HEK293 (cell line): ENCODE measurements around the gene PLCB1.

Source experiments
- CTCF ChIA-PET: fragments of 350-600 bp; formaldehyde crosslinking; extraction: SDS; loops from one replicate; lab custom pipeline; 2021; ENCODE audit warnings: antibody characterized with exemption; lab: Yijun Ruan, JAX
- POLR2A ChIA-PET: fragments of 300-600 bp; formaldehyde crosslinking; extraction: SDS; loops from one replicate; lab custom pipeline; 2020; ENCODE audit warnings: antibody characterized with exemption, inconsistent platforms; lab: Yijun Ruan, JAX
- H3K27ac ChIP-seq: fragments of 200-500 bp; sonication (Bioruptor generic); 2 replicates; pipeline ENCODE4 v1.5.1; 2014; ENCODE audit warnings: low read depth, low read length, control low read depth, inconsistent platforms; ENCODE audit errors: extremely low read depth
- H3K36me3 ChIP-seq, 2 experiments: fragments of 200-500 bp in 1 of 2; sonication (Bioruptor generic) in 1 of 2; 1 replicate in 1 of 2; 2 replicates in 1 of 2; pipeline ENCODE4 v1.5.1; 2014 to 2017; ENCODE audit warnings: inconsistent platforms in 2 of 2, low read length in 2 of 2; ENCODE audit not compliant: control insufficient read depth in 2 of 2, insufficient read depth in 1 of 2
- H3K4me1 ChIP-seq: fragments of 200-500 bp; sonication (Bioruptor generic); 2 replicates; pipeline ENCODE4 v1.5.1; 2014; ENCODE audit warnings: mild to moderate bottlenecking, low read length, inconsistent platforms; ENCODE audit not compliant: control insufficient read depth, insufficient read depth
- H3K4me3 ChIP-seq: 2 replicates; pipeline ENCODE4 v1.5.1; 2011; ENCODE audit warnings: low read depth, mild to moderate bottlenecking, control low read depth, low read length, moderate library complexity
- H3K9me3 ChIP-seq: fragments of 200-500 bp; sonication (Bioruptor generic); 2 replicates; pipeline ENCODE4 v1.5.1; 2014; ENCODE audit warnings: low read depth, low read length, inconsistent platforms; ENCODE audit not compliant: control insufficient read depth, insufficient read depth
- REPIN1 ChIP-seq: fragments of 450-650 bp; formaldehyde crosslinking; IDR thresholded peaks from 2 replicates; pipeline ENCODE4 v1.5.1; 2017; ENCODE audit warnings: missing biosample characterization, missing genetic modification characterization, low read depth
- SETDB1 ChIP-seq: IDR thresholded peaks from one replicate; pipeline ENCODE4 v1.6.1; 2017; ENCODE audit warnings: mild to moderate bottlenecking, low read length, moderate library complexity, mixed read lengths; ENCODE audit not compliant: insufficient read length
- TRIM28 ChIP-seq: IDR thresholded peaks from 2 replicates; pipeline ENCODE4 v1.6.1; 2011; ENCODE audit warnings: low read length, control low read depth, borderline replicate concordance
- WT1 ChIP-seq: fragments of 450-650 bp; formaldehyde crosslinking; IDR thresholded peaks from 2 replicates; pipeline ENCODE4 v1.5.1; 2016; ENCODE audit warnings: missing biosample characterization, missing genetic modification characterization
- YY2 ChIP-seq: fragments of 450-650 bp; formaldehyde crosslinking; IDR thresholded peaks from 2 replicates; pipeline ENCODE4 v1.5.1; 2016; ENCODE audit warnings: missing biosample characterization, missing genetic modification characterization
- ZBTB48 ChIP-seq: fragments of 450-650 bp; formaldehyde crosslinking; IDR thresholded peaks from 2 replicates; pipeline ENCODE4 v1.5.1; 2016; ENCODE audit warnings: missing biosample characterization, missing genetic modification characterization
- ZFP41 ChIP-seq: fragments of 450-650 bp; formaldehyde crosslinking; IDR thresholded peaks from 2 replicates; pipeline ENCODE4 v1.5.1; 2016; ENCODE audit warnings: missing biosample characterization, missing genetic modification characterization, borderline replicate concordance
- ZFP69B ChIP-seq: fragments of 450-650 bp; formaldehyde crosslinking; IDR thresholded peaks from 2 replicates; pipeline ENCODE4 v1.5.1; 2016; ENCODE audit warnings: missing biosample characterization, missing genetic modification characterization
- ZNF121 ChIP-seq: fragments of 450-650 bp; formaldehyde crosslinking; IDR thresholded peaks from 2 replicates; pipeline ENCODE4 v1.5.1; 2016; ENCODE audit warnings: missing biosample characterization, missing genetic modification characterization
- ZNF16 ChIP-seq: fragments of 450-650 bp; formaldehyde crosslinking; IDR thresholded peaks from 2 replicates; pipeline ENCODE4 v1.5.1; 2016; ENCODE audit warnings: low read depth, missing biosample characterization, missing genetic modification characterization
- ZNF175 ChIP-seq: fragments of 450-650 bp; formaldehyde crosslinking; IDR thresholded peaks from 2 replicates; pipeline ENCODE4 v1.5.1; 2016; ENCODE audit warnings: missing biosample characterization, missing genetic modification characterization
- ZNF354C ChIP-seq: fragments of 450-650 bp; formaldehyde crosslinking; IDR thresholded peaks from 2 replicates; pipeline ENCODE4 v1.5.1; 2016; ENCODE audit warnings: missing biosample characterization, missing genetic modification characterization, low read depth, borderline replicate concordance
- ZNF433 ChIP-seq: fragments of 450-650 bp; formaldehyde crosslinking; IDR thresholded peaks from 2 replicates; pipeline ENCODE4 v1.5.1; 2016; ENCODE audit warnings: missing biosample characterization, missing genetic modification characterization, low read depth
- ZNF473 ChIP-seq: fragments of 450-650 bp; formaldehyde crosslinking; IDR thresholded peaks from 2 replicates; pipeline ENCODE4 v1.5.1; 2017; ENCODE audit warnings: missing biosample characterization, missing genetic modification characterization
- ZNF501 ChIP-seq: fragments of 450-650 bp; formaldehyde crosslinking; IDR thresholded peaks from 2 replicates; pipeline ENCODE4 v1.5.1; 2016; ENCODE audit warnings: missing biosample characterization, missing genetic modification characterization
- ZNF621 ChIP-seq: fragments of 450-650 bp; formaldehyde crosslinking; IDR thresholded peaks from 2 replicates; pipeline ENCODE4 v1.5.1; 2017; ENCODE audit warnings: missing biosample characterization, missing genetic modification characterization
- ZNF660 ChIP-seq: fragments of 450-650 bp; IDR thresholded peaks from 2 replicates; pipeline ENCODE4 v1.5.1; 2018; ENCODE audit warnings: missing biosample characterization, mild to moderate bottlenecking, missing genetic modification characterization
- ZNF707 ChIP-seq: fragments of 450-650 bp; formaldehyde crosslinking; IDR thresholded peaks from 2 replicates; pipeline ENCODE4 v1.5.1; 2016; ENCODE audit warnings: missing biosample characterization, missing genetic modification characterization
- ZNF747 ChIP-seq: fragments of 450-650 bp; formaldehyde crosslinking; IDR thresholded peaks from 2 replicates; pipeline ENCODE4 v1.5.1; 2016; ENCODE audit warnings: missing biosample characterization, missing genetic modification characterization
- ZNF792 ChIP-seq: fragments of 450-650 bp; formaldehyde crosslinking; IDR thresholded peaks from 2 replicates; pipeline ENCODE4 v1.5.1; 2016; ENCODE audit warnings: missing biosample characterization, missing genetic modification characterization
- ZNF830 ChIP-seq: fragments of 450-650 bp; IDR thresholded peaks from 2 replicates; pipeline ENCODE4 v1.5.0; 2018; ENCODE audit warnings: missing biosample characterization, missing genetic modification characterization, low read depth, mild to moderate bottlenecking, moderate library complexity
- TF ChIP-seq, protein P1 (sequence below): fragments of 450-650 bp; formaldehyde crosslinking; IDR thresholded peaks from 2 replicates; pipeline ENCODE4 v1.5.1; 2016; ENCODE audit warnings: missing biosample characterization, missing genetic modification characterization
- TF ChIP-seq, protein P2 (sequence below): fragments of 450-650 bp; formaldehyde crosslinking; IDR thresholded peaks from 2 replicates; pipeline ENCODE4 v1.5.1; 2016; ENCODE audit warnings: missing biosample characterization, missing genetic modification characterization
- TF ChIP-seq, protein P3 (sequence below): fragments of 450-650 bp; formaldehyde crosslinking; IDR thresholded peaks from 2 replicates; pipeline ENCODE4 v1.5.1; 2016; ENCODE audit warnings: missing biosample characterization, missing genetic modification characterization, low read depth
- TF ChIP-seq, protein P4 (sequence below): fragments of 450-650 bp; formaldehyde crosslinking; IDR thresholded peaks from 2 replicates; pipeline ENCODE4 v1.5.1; 2016; ENCODE audit warnings: missing biosample characterization, missing genetic modification characterization
- TF ChIP-seq, protein P5 (sequence below): fragments of 450-650 bp; formaldehyde crosslinking; IDR thresholded peaks from 2 replicates; pipeline ENCODE4 v1.5.1; 2016; ENCODE audit warnings: missing biosample characterization, missing genetic modification characterization

Gene PLCB1

DNA sequence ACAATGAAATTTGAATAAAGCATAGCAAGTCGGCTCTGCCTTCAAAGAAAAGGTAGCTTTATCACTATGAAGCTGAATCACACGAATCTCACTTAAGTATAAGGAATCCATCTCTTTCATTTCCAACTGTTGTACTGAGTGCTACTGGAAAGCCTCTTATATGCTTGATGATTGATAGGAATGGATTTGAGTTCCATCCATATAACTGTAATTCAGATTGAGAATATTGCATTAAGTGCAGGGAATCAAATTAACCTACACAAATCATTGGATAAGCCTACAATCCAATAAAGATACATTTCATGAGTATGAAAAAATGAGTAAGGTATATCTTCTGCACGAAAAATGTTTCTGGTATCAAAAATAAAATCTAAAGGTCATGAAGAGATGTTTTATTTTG is 492.0 kb downstream of the PLCB1 start:
- H3K36me3 ChIP-seq: no peaks in the 10 kb centered on the region
- CTCF ChIA-PET: no interaction called here
- H3K4me3 ChIP-seq: no peak overlapping the region
- TF ChIP-seq SETDB1: no peak
- no peak for TF ChIP-seq ZNF354C
- TF ChIP-seq YY2 (tag by site-specific recombination): no peak
- TF ChIP-seq ZNF707 (tag by site-specific recombination): no peak
- TF ChIP-seq, protein P1, sequence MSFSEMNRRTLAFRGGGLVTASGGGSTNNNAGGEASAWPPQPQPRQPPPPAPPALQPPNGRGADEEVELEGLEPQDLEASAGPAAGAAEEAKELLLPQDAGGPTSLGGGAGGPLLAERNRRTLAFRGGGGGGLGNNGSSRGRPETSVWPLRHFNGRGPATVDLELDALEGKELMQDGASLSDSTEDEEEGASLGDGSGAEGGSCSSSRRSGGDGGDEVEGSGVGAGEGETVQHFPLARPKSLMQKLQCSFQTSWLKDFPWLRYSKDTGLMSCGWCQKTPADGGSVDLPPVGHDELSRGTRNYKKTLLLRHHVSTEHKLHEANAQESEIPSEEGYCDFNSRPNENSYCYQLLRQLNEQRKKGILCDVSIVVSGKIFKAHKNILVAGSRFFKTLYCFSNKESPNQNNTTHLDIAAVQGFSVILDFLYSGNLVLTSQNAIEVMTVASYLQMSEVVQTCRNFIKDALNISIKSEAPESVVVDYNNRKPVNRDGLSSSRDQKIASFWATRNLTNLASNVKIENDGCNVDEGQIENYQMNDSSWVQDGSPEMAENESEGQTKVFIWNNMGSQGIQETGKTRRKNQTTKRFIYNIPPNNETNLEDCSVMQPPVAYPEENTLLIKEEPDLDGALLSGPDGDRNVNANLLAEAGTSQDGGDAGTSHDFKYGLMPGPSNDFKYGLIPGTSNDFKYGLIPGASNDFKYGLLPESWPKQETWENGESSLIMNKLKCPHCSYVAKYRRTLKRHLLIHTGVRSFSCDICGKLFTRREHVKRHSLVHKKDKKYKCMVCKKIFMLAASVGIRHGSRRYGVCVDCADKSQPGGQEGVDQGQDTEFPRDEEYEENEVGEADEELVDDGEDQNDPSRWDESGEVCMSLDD (tag by site-specific recombination): no peak
- TF ChIP-seq ZFP41 (tag by site-specific recombination): no peak
- TF ChIP-seq ZNF473 (tag by site-specific recombination): no peak
- no peak for TF ChIP-seq ZNF747 (tag by site-specific recombination)
- TF ChIP-seq ZNF621 (tag by site-specific recombination): no peak
- no peak for TF ChIP-seq ZNF792 (tag by site-specific recombination)
- TF ChIP-seq, protein P2, sequence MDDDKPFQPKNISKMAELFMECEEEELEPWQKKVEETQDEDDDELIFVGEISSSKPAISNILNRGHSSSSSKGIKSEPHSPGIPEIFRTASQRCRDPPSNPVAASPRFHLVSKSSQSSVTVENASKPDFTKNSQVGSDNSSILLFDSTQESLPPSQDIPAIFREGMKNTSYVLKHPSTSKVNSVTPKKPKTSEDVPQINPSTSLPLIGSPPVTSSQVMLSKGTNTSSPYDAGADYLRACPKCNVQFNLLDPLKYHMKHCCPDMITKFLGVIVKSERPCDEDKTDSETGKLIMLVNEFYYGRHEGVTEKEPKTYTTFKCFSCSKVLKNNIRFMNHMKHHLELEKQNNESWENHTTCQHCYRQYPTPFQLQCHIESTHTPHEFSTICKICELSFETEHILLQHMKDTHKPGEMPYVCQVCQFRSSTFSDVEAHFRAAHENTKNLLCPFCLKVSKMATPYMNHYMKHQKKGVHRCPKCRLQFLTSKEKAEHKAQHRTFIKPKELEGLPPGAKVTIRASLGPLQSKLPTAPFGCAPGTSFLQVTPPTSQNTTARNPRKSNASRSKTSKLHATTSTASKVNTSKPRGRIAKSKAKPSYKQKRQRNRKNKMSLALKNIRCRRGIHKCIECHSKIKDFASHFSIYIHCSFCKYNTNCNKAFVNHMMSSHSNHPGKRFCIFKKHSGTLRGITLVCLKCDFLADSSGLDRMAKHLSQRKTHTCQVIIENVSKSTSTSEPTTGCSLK: no peak
- no peak for TF ChIP-seq ZNF175 (tag by site-specific recombination)
- no peak for TF ChIP-seq REPIN1 (tag by site-specific recombination)
- no peaks in the 10 kb centered on the region for H3K4me1 ChIP-seq
- H3K27ac ChIP-seq: no peak overlapping the region
- H3K9me3 ChIP-seq: no peaks in the 10 kb centered on the region
- POLR2A ChIA-PET: no interaction called here

DNA sequence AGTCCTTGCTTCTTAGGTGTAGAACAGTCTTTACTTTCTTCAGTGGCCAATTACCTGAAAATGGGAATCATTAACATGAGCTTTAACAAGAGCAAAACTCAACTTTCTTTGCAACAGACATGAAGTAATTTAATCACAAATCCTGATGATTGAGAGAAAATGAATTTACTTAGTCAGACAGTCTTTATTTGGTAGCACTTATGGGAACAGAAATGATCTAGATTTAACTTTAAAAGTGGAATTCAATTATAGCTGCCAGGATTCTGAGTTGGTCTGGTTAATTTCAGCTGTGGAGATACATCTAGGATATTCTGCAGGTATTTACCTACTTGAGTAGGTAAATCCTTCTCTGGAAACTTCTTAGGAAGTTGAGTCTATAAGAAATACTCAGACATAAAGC is 492.6 kb downstream of the PLCB1 start:
- H3K4me1 ChIP-seq: no peaks in the 10 kb centered on the region
- no peaks in the 10 kb centered on the region for H3K9me3 ChIP-seq
- H3K36me3 ChIP-seq: no peaks in the 10 kb centered on the region
- POLR2A ChIA-PET: no interaction called here
- H3K27ac ChIP-seq: no peak overlapping the region
- no peak overlapping the region for H3K4me3 ChIP-seq
- CTCF ChIA-PET: no interaction called here
- TF ChIP-seq ZFP69B (tag by site-specific recombination) (no peak), ZNF501 (tag by site-specific recombination) (no peak), ZNF660 (tag by site-specific recombination) (no peak), TRIM28 (no peak), ZNF433 (tag by site-specific recombination) (no peak), ZBTB48 (tag by site-specific recombination) (no peak), ZNF830 (no peak), WT1 (no peak), ZNF121 (no peak), ZNF16 (no peak)
- TF ChIP-seq, protein P2: no peak
- TF ChIP-seq, protein P3, sequence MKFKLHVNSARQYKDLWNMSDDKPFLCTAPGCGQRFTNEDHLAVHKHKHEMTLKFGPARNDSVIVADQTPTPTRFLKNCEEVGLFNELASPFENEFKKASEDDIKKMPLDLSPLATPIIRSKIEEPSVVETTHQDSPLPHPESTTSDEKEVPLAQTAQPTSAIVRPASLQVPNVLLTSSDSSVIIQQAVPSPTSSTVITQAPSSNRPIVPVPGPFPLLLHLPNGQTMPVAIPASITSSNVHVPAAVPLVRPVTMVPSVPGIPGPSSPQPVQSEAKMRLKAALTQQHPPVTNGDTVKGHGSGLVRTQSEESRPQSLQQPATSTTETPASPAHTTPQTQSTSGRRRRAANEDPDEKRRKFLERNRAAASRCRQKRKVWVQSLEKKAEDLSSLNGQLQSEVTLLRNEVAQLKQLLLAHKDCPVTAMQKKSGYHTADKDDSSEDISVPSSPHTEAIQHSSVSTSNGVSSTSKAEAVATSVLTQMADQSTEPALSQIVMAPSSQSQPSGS: no peak
- TF ChIP-seq, protein P4, sequence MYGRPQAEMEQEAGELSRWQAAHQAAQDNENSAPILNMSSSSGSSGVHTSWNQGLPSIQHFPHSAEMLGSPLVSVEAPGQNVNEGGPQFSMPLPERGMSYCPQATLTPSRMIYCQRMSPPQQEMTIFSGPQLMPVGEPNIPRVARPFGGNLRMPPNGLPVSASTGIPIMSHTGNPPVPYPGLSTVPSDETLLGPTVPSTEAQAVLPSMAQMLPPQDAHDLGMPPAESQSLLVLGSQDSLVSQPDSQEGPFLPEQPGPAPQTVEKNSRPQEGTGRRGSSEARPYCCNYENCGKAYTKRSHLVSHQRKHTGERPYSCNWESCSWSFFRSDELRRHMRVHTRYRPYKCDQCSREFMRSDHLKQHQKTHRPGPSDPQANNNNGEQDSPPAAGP: no peak
- TF ChIP-seq, protein P5, sequence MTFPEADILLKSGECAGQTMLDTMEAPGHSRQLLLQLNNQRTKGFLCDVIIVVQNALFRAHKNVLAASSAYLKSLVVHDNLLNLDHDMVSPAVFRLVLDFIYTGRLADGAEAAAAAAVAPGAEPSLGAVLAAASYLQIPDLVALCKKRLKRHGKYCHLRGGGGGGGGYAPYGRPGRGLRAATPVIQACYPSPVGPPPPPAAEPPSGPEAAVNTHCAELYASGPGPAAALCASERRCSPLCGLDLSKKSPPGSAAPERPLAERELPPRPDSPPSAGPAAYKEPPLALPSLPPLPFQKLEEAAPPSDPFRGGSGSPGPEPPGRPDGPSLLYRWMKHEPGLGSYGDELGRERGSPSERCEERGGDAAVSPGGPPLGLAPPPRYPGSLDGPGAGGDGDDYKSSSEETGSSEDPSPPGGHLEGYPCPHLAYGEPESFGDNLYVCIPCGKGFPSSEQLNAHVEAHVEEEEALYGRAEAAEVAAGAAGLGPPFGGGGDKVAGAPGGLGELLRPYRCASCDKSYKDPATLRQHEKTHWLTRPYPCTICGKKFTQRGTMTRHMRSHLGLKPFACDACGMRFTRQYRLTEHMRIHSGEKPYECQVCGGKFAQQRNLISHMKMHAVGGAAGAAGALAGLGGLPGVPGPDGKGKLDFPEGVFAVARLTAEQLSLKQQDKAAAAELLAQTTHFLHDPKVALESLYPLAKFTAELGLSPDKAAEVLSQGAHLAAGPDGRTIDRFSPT (tag by site-specific recombination): no peak
